Right lobe of liver (tissue), 6 donors: Measurements from ENCODE around the gene DPH1. TPM values are rescaled to one million over a fixed set of nuclear protein-coding genes. Genes with fewer than 3 reads are reported as not detected.

Experiments used
- ATAC-seq, 4 donors: fragments of 200-7000 bp; cut with Tn5 transposase; one replicate each; pipeline ENCODE4 v1.9.1; 2020; ENCODE audit warnings: mild to moderate bottlenecking in 4 of 4, moderate library complexity in 4 of 4
- DNase-seq, 3 donors: peaks; one replicate each; pipeline ENCODE4 v3.0.0-alpha.2; 2020
- H3K27ac ChIP-seq, 3 donors: fragments of 200-600 bp; one replicate each; pipeline ENCODE4 v1.8.0; 2022
- H3K27me3 ChIP-seq, 2 donors: fragments of 200-600 bp; one replicate each; pipeline ENCODE4 v1.8.0; 2022
- H3K36me3 ChIP-seq, 4 donors: fragments of 200-600 bp; sonication (generic) in 1 of 4; one replicate each; pipeline versions ENCODE4 v1.5.1 to v1.8.0; 2017 to 2022; ENCODE audit warnings: control low read depth in 1 of 4
- H3K4me1 ChIP-seq, 4 donors: fragments of 200-600 bp; sonication (generic) in 1 of 4; one replicate each; pipeline versions ENCODE4 v1.5.1 to v1.8.0; 2017 to 2022; ENCODE audit warnings: control low read depth in 1 of 4
- H3K4me3 ChIP-seq, 3 donors: fragments of 200-600 bp; one replicate each; pipeline ENCODE4 v1.8.0; 2022
- H3K9me3 ChIP-seq, 4 donors: fragments of 200-600 bp; sonication (generic) in 1 of 4; one replicate each; pipeline versions ENCODE4 v1.5.1 to v1.8.0; 2017 to 2022; ENCODE audit warnings: control low read depth in 1 of 4
- POLR2A ChIP-seq: fragments of 450-650 bp; IDR thresholded peaks from one replicate; pipeline ENCODE4 v1.6.1; 2017; ENCODE audit warnings: antibody characterized with exemption, mild to moderate bottlenecking
- WGBS: methylation state at CpG from one replicate; pipeline ENCODE4 v1.1.6; 2018; ENCODE audit warnings: low coverage, low lambda C conversion rate; ENCODE audit not compliant: insufficient coverage; ENCODE audit errors: missing lambda C conversion rate; 5-methylcytosine and 5-hydroxymethylcytosine counted together
- intact Hi-C, 2 donors: fragments of 100-400 bp; cut with DNase I; formaldehyde crosslinking; loops; one replicate each; pipeline versions ENCODE4 v1.11.2 to v1.14.1; 2022
- total RNA-seq, 6 experiments: library from RNA; depleted of rRNA in 2 of 6; stranded (reverse); fragments of >200 nt in 2 of 6; fragmentation: NEBNext Ultra II Directional in 3 of 6; extraction: Animal tissue kit (Norgen Biotek cat#: 25700) in 3 of 6; gene quantifications; one replicate each; pipeline versions ENCODE4 v1.1.0 to v1.2.4, GENCODE V29; 2016 to 2023
- TF ChIP-seq, protein P1 (sequence below), 4 donors: fragments of 200-600 bp in 3 of 4; fragments of 450-650 bp in 1 of 4; IDR thresholded peaks; one replicate each; pipeline versions ENCODE4 v1.5.1 to v1.8.0; 2016 to 2022; ENCODE audit warnings: antibody characterized with exemption in 4 of 4, mild to moderate bottlenecking in 2 of 4
- donor health status: DM: no; HTN: yes; CAD: no.
- donor health status: DM: no; HTN: no; CAD: no.
- donor health status: DM: no; HTN: no; CAD: no.
- donor health status: DM: no; HTN: yes; CAD: no.
- donor health status: DM: no; HTN: yes; CAD: no.

DPH1 gene
- total RNA-seq, 6 experiments from 2014 or later: 20.0 to 41.1 (median 25.4) TPM

DNA sequence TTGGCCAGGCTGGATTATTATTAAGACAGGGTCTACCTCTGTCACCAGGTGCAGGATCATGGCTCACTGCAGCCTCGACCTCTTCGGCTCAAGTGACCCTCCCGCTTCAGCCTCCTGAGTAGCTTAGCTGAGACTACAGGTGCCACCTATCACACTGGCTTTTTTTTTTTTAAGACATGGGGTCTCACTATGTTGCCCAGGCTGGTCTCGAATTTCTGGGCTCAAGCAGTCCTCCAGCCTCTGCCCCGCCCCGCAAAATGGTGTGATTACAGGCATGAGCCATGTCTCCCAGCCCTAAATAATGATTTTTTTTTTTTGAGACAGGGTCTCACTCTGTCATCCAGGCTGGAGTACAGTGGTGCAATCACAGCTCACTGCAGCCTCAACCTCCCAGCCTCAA is 17.6 kb downstream of the DPH1 start:
- Histone ChIP-seq H3K9me3 (no peaks in the 10 kb centered on the region), H3K4me1 (peaks cover 0 to 23% (median 5%) of the 10 kb centered on the region in 4 donors), H3K27me3 (no peaks in the 10 kb centered on the region), H3K27ac (no peak overlapping the region), H3K4me3 (no peak overlapping the region), H3K36me3 (no peaks in the 10 kb centered on the region)
- DNase-seq (no peak), ATAC-seq (no peak)
- WGBS: 83% methylated on average over 5 of the region's 6 CpGs
- TF ChIP-seq, protein P1, sequence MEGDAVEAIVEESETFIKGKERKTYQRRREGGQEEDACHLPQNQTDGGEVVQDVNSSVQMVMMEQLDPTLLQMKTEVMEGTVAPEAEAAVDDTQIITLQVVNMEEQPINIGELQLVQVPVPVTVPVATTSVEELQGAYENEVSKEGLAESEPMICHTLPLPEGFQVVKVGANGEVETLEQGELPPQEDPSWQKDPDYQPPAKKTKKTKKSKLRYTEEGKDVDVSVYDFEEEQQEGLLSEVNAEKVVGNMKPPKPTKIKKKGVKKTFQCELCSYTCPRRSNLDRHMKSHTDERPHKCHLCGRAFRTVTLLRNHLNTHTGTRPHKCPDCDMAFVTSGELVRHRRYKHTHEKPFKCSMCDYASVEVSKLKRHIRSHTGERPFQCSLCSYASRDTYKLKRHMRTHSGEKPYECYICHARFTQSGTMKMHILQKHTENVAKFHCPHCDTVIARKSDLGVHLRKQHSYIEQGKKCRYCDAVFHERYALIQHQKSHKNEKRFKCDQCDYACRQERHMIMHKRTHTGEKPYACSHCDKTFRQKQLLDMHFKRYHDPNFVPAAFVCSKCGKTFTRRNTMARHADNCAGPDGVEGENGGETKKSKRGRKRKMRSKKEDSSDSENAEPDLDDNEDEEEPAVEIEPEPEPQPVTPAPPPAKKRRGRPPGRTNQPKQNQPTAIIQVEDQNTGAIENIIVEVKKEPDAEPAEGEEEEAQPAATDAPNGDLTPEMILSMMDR (IDR thresholded peaks at IDR 0.05): no peak
- TF ChIP-seq POLR2A: no peak
- intact Hi-C loops: no loop called here

DNA sequence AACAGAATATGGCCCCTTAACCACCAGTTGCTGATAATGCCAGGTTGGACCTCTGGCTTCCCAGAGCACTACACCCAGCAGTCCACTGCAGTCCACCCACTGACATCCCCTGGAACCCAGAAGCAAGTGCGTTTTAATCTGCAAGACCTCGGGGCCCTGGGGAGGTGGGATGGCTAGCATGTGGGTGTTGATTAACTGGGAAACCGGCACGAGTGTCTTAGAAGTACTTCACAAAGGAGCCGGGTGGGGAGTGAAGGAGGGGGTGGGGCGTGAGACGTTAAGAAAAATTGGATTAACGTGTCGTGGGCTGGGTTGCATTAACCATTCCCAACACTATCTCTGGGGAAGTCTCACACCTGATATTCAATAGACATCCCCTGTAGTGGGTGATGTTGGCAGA is 18.9 kb downstream of the DPH1 start:
- WGBS: 14% methylated on average over 9 of the region's 9 CpGs
- intact Hi-C loops: no loop called here
- Histone ChIP-seq H3K36me3 (no peaks in the 10 kb centered on the region), H3K4me3 (no peak overlapping the region), H3K27ac (no peak overlapping the region), H3K9me3 (no peaks in the 10 kb centered on the region), H3K4me1 (peaks cover 0 to 20% (median 5%) of the 10 kb centered on the region in 4 donors), H3K27me3 (no peaks in the 10 kb centered on the region)
- DNase-seq (no peak), ATAC-seq (no peak)
- TF ChIP-seq POLR2A: no peak
- TF ChIP-seq, protein P1 (IDR thresholded peaks at IDR 0.05): no peak

DNA sequence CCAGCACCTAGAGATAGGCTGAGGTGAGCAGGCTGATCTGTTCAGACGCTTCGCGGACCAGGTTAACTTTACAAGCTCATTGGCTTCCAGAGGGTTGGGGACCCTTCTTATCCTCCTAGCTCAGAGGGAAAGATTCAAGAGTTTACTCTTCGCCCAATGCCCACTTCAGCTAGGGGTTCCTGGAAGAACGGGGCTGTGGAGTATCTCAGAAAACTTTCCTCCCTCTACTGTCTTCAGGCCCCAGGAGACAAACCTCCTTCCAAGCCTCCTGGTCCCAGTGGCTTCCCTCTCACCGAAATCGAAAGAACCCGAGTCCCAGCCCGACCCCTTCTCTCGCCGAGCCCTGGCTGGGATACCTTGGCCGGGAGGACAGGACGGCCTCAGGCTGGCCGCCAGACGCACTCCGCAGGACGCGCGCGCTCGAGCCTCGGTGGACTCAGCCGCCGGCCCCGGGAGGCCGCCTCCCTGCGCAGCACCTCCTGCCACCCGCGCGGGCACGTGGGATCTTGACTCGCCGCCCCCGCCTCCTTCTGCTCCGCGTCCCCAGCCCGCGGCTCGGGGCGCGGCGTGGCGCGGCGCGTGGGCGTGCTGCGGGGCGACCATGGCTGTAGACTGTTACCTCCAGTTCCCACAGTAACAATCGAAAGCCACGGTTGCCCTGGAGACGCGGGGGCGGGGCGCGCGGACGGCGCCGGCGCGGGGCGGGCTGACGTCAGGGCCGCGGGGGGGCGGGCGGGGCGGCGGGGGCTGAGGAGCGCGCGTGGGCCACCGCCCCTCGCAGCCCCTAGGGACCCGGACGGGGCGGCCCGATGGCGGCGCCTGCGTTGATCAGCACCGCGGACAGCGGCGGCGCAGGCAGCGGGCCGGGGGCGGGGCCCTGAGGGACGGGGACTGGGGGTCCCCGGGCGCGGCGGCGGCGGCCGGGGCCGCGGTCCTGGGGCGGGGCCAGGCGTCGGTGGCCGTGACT is 19.7 kb downstream of the DPH1 start:
- intact Hi-C loops: loop anchor here in 1 of 2 donors (10.0 kb wide), 1 partner anchor 195 kb away; no protein-coding TSS in a partner anchor

DNA sequence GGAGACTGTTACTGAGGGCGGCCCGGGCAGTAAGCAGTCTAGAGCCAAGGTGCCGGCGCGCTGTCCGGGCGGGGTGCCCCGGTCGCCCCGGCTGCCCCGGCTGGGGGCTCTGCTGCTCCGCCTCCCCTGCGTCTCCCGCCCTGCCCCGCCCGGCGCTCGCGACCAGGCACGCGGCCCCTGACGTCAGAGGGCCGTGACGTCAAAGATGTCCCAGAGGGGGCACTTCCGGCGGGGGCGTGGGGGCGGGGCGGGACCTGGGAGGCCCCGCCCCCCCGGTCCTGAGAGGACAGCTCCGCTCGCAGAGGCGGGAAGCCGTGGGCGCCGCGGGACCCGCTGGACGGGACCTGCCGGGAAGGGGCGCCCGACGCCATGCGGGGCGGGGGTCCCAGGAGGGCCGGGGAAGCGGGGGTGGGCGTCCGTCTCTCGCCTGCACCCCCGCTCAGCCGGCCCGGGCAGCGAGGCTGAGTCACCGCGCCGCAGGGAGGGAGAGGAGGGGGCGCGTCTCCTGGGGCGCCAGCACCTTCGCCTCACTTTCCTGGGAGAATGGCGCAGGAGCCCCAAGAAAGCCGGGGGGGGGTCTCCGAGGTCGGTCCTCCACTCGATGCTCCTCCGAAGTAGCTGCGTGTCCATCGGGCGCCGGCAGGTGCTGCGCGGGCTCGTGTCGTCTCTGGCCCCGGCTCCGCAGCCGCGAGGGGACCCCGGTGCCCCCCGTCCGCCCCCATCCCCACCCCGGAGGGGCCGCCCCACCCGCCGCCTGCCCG is 20.5 kb downstream of the DPH1 start:
- Histone ChIP-seq H3K4me3 (peak overlapping the region; percentile 43 to 75 (median 48)), H3K36me3 (no peaks in the 10 kb centered on the region), H3K27me3 (no peaks in the 10 kb centered on the region), H3K4me1 (peaks cover 0 to 26% (median 5%) of the 10 kb centered on the region in 4 donors), H3K27ac (no peak overlapping the region), H3K9me3 (no peaks in the 10 kb centered on the region)
- TF ChIP-seq, protein P1 (IDR thresholded peaks at IDR 0.05): no peak
- no peak for TF ChIP-seq POLR2A
- ATAC-seq (peak; percentile 34 to 48 (median 40)), DNase-seq (peak; percentile 71 to 81 (median 71))
- intact Hi-C loops: loop anchor here in 1 of 2 donors (10.0 kb wide), 1 partner anchor 194 kb away; no protein-coding TSS in a partner anchor
- WGBS: no CpG with 5 or more reads among the region's 88 CpGs

More for the DNA sequence above, 19.7 kb downstream of the DPH1 start:
- peak overlapping the region; percentile 73 to 78 (median 75) for H3K4me3 ChIP-seq
- ATAC-seq (peak; percentile 47 to 68 (median 65)), DNase-seq (peak; percentile 88 to 89 (median 88))
- no peak for TF ChIP-seq POLR2A
- TF ChIP-seq, protein P1 (IDR thresholded peaks at IDR 0.05): no peak
- H3K4me1 ChIP-seq: peaks cover 0 to 22% (median 5%) of the 10 kb centered on the region in 4 donors
- H3K36me3 ChIP-seq: no peaks in the 10 kb centered on the region
- no peaks in the 10 kb centered on the region for H3K27me3 ChIP-seq
- WGBS: 23% methylated on average over 7 of the region's 104 CpGs
- H3K9me3 ChIP-seq: no peaks in the 10 kb centered on the region
- H3K27ac ChIP-seq: no peak overlapping the region
